SK-N-SH treated with all-trans-retinoic acid at 6 μM for 48 hours (cell line): ENCODE results near the gene MAP1A.

ENCODE experiments used
- ATAC-seq: fragments of 200-7000 bp; cut with Tn5 transposase; 3 replicates; pipeline ENCODE4 v1.9.1; 2020; ENCODE audit warnings: mild to moderate bottlenecking, moderate library complexity
- ARNTL ChIP-seq: fragments of 450-650 bp; formaldehyde crosslinking; IDR thresholded peaks from 2 replicates; pipeline ENCODE4 v1.5.0; 2020; ENCODE audit warnings: low read depth, mild to moderate bottlenecking, moderate library complexity, borderline replicate concordance
- BACH2 ChIP-seq: fragments of 250-450 bp; sonication (Bioruptor Pico); IDR thresholded peaks from 2 replicates; pipeline ENCODE4 v1.9.0; 2021; ENCODE audit warnings: mild to moderate bottlenecking, borderline replicate concordance
- CSDC2 ChIP-seq: fragments of 250-450 bp; sonication (Bioruptor Pico); IDR thresholded peaks from 2 replicates; pipeline ENCODE4 v1.5.0; 2020; ENCODE audit warnings: mild to moderate bottlenecking, moderate library complexity
- ESRRG ChIP-seq: fragments of 250-450 bp; sonication (Bioruptor Pico); IDR thresholded peaks from 2 replicates; pipeline ENCODE4 v1.6.1; 2021; ENCODE audit warnings: mild to moderate bottlenecking
- GLIS3 ChIP-seq: fragments of 250-450 bp; sonication (Bioruptor Pico); IDR thresholded peaks from 2 replicates; pipeline ENCODE4 v1.5.0; 2020; ENCODE audit warnings: mild to moderate bottlenecking, moderate library complexity
- OSR1 ChIP-seq: fragments of 250-450 bp; sonication (Bioruptor Pico); IDR thresholded peaks from 2 replicates; pipeline ENCODE4 v1.8.0; 2022; ENCODE audit warnings: moderate library complexity, mild to moderate bottlenecking, inconsistent platforms
- PPARA ChIP-seq: fragments of 250-450 bp; sonication (Bioruptor Pico); IDR thresholded peaks from 2 replicates; pipeline ENCODE4 v1.5.0; 2020; ENCODE audit warnings: mild to moderate bottlenecking, borderline replicate concordance
- RARB ChIP-seq: fragments of 250-450 bp; sonication (Bioruptor Pico); IDR thresholded peaks from 2 replicates; pipeline ENCODE4 v1.8.0; 2021; ENCODE audit warnings: mild to moderate bottlenecking, moderate library complexity
- SNAI2 ChIP-seq: fragments of 250-450 bp; sonication (Bioruptor Pico); IDR thresholded peaks from 2 replicates; pipeline ENCODE4 v1.5.0; 2020; ENCODE audit warnings: mild to moderate bottlenecking, moderate library complexity
- TCF4 ChIP-seq: fragments of 250-450 bp; sonication (Bioruptor Pico); IDR thresholded peaks from 2 replicates; pipeline ENCODE4 v1.8.0; 2021; ENCODE audit warnings: mild to moderate bottlenecking, moderate library complexity, borderline replicate concordance
- TOX ChIP-seq: fragments of 250-450 bp; sonication (Bioruptor Pico); IDR thresholded peaks from 2 replicates; pipeline ENCODE4 v1.8.0; 2021; ENCODE audit warnings: mild to moderate bottlenecking, moderate library complexity, borderline replicate concordance
- ZC3H10 ChIP-seq: fragments of 250-450 bp; sonication (Bioruptor Pico); IDR thresholded peaks from 2 replicates; pipeline ENCODE4 v1.5.1; 2021; ENCODE audit warnings: mild to moderate bottlenecking, moderate library complexity
- ZFP3 ChIP-seq: fragments of 250-450 bp; sonication (Bioruptor Pico); IDR thresholded peaks from 2 replicates; pipeline ENCODE4 v1.5.0; 2020; ENCODE audit warnings: mild to moderate bottlenecking, moderate library complexity
- ZFP30 ChIP-seq: fragments of 450-650 bp; formaldehyde crosslinking; IDR thresholded peaks from 2 replicates; pipeline ENCODE4 v1.5.0; 2022; ENCODE audit warnings: mild to moderate bottlenecking, moderate library complexity
- ZNF565 ChIP-seq: fragments of 450-650 bp; formaldehyde crosslinking; conservative IDR thresholded peaks from 2 replicates; pipeline ENCODE4 v1.5.0; 2020; ENCODE audit warnings: low read depth, mild to moderate bottlenecking, moderate library complexity
- ZNF70 ChIP-seq: fragments of 450-650 bp; formaldehyde crosslinking; IDR thresholded peaks from 2 replicates; pipeline ENCODE4 v1.5.0; 2020; ENCODE audit warnings: mild to moderate bottlenecking, moderate library complexity
- ZNF8 ChIP-seq: fragments of 450-650 bp; formaldehyde crosslinking; IDR thresholded peaks from 2 replicates; pipeline ENCODE4 v1.5.0; 2020; ENCODE audit warnings: mild to moderate bottlenecking, moderate library complexity
- TF ChIP-seq, protein P1 (sequence below): fragments of 250-450 bp; sonication (Bioruptor Pico); IDR thresholded peaks from 2 replicates; pipeline ENCODE4 v1.8.0; 2020; ENCODE audit warnings: mild to moderate bottlenecking, moderate library complexity, borderline replicate concordance
- TF ChIP-seq, protein P2 (sequence below): fragments of 250-450 bp; sonication (Bioruptor Pico); IDR thresholded peaks from 2 replicates; pipeline ENCODE4 v1.5.0; 2020; ENCODE audit warnings: mild to moderate bottlenecking, moderate library complexity
- TF ChIP-seq, protein P3 (sequence below): fragments of 250-450 bp; sonication (Bioruptor Pico); IDR thresholded peaks from 2 replicates; pipeline ENCODE4 v1.5.1; 2021; ENCODE audit warnings: mild to moderate bottlenecking, moderate library complexity
- TF ChIP-seq, protein P4 (sequence below): fragments of 250-450 bp; sonication (Bioruptor Pico); IDR thresholded peaks from 2 replicates; pipeline ENCODE4 v1.8.0; 2021; ENCODE audit warnings: low read depth, mild to moderate bottlenecking, moderate library complexity, borderline replicate concordance
- TF ChIP-seq, protein P5 (sequence below): fragments of 250-450 bp; sonication (Bioruptor Pico); IDR thresholded peaks from 2 replicates; pipeline ENCODE4 v1.5.1; 2020; ENCODE audit warnings: low read depth, mild to moderate bottlenecking, moderate library complexity

The MAP1A gene

DNA sequence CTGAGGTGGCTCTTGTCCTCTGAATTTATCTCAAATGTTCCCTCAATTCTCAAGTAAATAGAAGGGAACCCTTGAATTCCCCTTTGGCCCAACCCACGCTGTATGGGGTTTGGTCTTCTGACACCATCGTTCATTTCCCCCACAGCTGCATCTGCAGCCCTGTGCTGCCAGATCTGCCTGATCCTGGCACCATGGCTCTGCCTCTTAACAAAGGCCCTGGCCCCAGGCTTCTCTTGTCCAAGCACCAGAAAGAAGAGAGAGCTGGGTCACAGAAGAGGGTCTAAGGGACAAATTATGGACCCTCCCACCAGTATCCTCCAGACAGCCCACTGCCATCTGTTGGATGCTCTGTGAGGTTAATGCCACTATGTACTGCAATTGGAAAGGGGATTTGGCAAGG, 1.8 kb downstream of the MAP1A start:
- no peak for ATAC-seq
- TF ChIP-seq TCF4 (CRISPR knock-in tag) (no peak), ZNF8 (CRISPR knock-in tag) (no peak), ESRRG (no peak), TOX (CRISPR knock-in tag) (no peak), ZFP30 (CRISPR knock-in tag) (no peak), PPARA (CRISPR knock-in tag) (no peak), OSR1 (no peak), ZC3H10 (CRISPR knock-in tag) (no peak), CSDC2 (no peak), ARNTL (CRISPR knock-in tag) (no peak), ZNF70 (no peak)
- TF ChIP-seq, protein P1, sequence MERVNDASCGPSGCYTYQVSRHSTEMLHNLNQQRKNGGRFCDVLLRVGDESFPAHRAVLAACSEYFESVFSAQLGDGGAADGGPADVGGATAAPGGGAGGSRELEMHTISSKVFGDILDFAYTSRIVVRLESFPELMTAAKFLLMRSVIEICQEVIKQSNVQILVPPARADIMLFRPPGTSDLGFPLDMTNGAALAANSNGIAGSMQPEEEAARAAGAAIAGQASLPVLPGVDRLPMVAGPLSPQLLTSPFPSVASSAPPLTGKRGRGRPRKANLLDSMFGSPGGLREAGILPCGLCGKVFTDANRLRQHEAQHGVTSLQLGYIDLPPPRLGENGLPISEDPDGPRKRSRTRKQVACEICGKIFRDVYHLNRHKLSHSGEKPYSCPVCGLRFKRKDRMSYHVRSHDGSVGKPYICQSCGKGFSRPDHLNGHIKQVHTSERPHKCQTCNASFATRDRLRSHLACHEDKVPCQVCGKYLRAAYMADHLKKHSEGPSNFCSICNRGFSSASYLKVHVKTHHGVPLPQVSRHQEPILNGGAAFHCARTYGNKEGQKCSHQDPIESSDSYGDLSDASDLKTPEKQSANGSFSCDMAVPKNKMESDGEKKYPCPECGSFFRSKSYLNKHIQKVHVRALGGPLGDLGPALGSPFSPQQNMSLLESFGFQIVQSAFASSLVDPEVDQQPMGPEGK (CRISPR knock-in tag): no peak
- TF ChIP-seq, protein P2, sequence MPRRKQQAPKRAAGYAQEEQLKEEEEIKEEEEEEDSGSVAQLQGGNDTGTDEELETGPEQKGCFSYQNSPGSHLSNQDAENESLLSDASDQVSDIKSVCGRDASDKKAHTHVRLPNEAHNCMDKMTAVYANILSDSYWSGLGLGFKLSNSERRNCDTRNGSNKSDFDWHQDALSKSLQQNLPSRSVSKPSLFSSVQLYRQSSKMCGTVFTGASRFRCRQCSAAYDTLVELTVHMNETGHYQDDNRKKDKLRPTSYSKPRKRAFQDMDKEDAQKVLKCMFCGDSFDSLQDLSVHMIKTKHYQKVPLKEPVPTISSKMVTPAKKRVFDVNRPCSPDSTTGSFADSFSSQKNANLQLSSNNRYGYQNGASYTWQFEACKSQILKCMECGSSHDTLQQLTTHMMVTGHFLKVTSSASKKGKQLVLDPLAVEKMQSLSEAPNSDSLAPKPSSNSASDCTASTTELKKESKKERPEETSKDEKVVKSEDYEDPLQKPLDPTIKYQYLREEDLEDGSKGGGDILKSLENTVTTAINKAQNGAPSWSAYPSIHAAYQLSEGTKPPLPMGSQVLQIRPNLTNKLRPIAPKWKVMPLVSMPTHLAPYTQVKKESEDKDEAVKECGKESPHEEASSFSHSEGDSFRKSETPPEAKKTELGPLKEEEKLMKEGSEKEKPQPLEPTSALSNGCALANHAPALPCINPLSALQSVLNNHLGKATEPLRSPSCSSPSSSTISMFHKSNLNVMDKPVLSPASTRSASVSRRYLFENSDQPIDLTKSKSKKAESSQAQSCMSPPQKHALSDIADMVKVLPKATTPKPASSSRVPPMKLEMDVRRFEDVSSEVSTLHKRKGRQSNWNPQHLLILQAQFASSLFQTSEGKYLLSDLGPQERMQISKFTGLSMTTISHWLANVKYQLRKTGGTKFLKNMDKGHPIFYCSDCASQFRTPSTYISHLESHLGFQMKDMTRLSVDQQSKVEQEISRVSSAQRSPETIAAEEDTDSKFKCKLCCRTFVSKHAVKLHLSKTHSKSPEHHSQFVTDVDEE (CRISPR knock-in tag): no peak

DNA sequence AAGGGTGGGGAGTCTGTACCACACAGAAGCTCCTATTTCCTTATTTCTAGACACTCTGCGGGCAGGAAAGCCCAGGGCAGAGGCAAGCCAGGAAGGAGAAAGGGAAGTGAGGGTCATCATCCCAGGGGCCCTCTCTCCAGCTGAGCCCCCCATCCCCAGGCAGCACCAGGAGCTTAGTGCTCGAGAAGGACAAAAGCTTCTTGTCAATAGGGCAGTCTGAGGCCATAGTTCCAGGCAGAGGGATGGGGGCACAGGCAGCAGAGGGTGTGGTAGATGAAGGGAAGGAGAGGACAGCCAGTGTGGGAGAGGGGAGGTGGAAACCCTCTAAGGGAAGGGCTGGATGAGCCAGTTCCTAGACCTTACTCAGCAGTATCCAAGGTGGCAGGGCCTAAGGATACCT, 2.7 kb downstream of the MAP1A start:
- ATAC-seq: no peak
- TF ChIP-seq ESRRG (no peak), PPARA (CRISPR knock-in tag) (no peak), ARNTL (CRISPR knock-in tag) (no peak), TOX (CRISPR knock-in tag) (no peak), GLIS3 (CRISPR knock-in tag) (no peak), ZC3H10 (CRISPR knock-in tag) (no peak), OSR1 (no peak), RARB (no peak), CSDC2 (no peak), ZNF8 (CRISPR knock-in tag) (no peak), BACH2 (CRISPR knock-in tag) (no peak), ZNF70 (no peak), ZFP30 (CRISPR knock-in tag) (no peak), ZFP3 (no peak), SNAI2 (no peak), ZNF565 (no peak)
- TF ChIP-seq, protein P2 (CRISPR knock-in tag): no peak
- TF ChIP-seq, protein P3, sequence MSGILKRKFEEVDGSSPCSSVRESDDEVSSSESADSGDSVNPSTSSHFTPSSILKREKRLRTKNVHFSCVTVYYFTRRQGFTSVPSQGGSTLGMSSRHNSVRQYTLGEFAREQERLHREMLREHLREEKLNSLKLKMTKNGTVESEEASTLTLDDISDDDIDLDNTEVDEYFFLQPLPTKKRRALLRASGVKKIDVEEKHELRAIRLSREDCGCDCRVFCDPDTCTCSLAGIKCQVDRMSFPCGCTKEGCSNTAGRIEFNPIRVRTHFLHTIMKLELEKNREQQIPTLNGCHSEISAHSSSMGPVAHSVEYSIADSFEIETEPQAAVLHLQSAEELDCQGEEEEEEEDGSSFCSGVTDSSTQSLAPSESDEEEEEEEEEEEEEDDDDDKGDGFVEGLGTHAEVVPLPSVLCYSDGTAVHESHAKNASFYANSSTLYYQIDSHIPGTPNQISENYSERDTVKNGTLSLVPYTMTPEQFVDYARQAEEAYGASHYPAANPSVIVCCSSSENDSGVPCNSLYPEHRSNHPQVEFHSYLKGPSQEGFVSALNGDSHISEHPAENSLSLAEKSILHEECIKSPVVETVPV (CRISPR knock-in tag): no peak
- TF ChIP-seq, protein P4, sequence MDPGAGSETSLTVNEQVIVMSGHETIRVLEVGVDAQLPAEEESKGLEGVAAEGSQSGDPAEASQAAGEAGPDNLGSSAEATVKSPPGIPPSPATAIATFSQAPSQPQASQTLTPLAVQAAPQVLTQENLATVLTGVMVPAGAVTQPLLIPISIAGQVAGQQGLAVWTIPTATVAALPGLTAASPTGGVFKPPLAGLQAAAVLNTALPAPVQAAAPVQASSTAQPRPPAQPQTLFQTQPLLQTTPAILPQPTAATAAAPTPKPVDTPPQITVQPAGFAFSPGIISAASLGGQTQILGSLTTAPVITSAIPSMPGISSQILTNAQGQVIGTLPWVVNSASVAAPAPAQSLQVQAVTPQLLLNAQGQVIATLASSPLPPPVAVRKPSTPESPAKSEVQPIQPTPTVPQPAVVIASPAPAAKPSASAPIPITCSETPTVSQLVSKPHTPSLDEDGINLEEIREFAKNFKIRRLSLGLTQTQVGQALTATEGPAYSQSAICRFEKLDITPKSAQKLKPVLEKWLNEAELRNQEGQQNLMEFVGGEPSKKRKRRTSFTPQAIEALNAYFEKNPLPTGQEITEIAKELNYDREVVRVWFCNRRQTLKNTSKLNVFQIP (CRISPR knock-in tag): no peak
- TF ChIP-seq, protein P5, sequence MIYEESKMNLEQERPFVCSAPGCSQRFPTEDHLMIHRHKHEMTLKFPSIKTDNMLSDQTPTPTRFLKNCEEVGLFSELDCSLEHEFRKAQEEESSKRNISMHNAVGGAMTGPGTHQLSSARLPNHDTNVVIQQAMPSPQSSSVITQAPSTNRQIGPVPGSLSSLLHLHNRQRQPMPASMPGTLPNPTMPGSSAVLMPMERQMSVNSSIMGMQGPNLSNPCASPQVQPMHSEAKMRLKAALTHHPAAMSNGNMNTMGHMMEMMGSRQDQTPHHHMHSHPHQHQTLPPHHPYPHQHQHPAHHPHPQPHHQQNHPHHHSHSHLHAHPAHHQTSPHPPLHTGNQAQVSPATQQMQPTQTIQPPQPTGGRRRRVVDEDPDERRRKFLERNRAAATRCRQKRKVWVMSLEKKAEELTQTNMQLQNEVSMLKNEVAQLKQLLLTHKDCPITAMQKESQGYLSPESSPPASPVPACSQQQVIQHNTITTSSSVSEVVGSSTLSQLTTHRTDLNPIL: no peak
- TF ChIP-seq, all 23 proteins: peak for 0
